GM18498 (cell line): ENCODE data around the gene NRM.
A peak's percentile ranks its signal among the peaks of the same experiment; 100 is the strongest.
"Not testable (repeated sequence)": the region's sequence is repeated elsewhere in the genome, so short reads cannot be mapped to it uniquely, and the experiment has no call there.

Experiments used
- ATAC-seq: cut with Tn5 transposase; IDR thresholded peaks from one replicate; pipeline ENCODE4 v1.9.1; 2021; ENCODE audit warnings: mild to moderate bottlenecking, moderate library complexity; ENCODE audit not compliant: unreplicated experiment

Gene NRM, protein sequence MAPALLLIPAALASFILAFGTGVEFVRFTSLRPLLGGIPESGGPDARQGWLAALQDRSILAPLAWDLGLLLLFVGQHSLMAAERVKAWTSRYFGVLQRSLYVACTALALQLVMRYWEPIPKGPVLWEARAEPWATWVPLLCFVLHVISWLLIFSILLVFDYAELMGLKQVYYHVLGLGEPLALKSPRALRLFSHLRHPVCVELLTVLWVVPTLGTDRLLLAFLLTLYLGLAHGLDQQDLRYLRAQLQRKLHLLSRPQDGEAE

DNA sequence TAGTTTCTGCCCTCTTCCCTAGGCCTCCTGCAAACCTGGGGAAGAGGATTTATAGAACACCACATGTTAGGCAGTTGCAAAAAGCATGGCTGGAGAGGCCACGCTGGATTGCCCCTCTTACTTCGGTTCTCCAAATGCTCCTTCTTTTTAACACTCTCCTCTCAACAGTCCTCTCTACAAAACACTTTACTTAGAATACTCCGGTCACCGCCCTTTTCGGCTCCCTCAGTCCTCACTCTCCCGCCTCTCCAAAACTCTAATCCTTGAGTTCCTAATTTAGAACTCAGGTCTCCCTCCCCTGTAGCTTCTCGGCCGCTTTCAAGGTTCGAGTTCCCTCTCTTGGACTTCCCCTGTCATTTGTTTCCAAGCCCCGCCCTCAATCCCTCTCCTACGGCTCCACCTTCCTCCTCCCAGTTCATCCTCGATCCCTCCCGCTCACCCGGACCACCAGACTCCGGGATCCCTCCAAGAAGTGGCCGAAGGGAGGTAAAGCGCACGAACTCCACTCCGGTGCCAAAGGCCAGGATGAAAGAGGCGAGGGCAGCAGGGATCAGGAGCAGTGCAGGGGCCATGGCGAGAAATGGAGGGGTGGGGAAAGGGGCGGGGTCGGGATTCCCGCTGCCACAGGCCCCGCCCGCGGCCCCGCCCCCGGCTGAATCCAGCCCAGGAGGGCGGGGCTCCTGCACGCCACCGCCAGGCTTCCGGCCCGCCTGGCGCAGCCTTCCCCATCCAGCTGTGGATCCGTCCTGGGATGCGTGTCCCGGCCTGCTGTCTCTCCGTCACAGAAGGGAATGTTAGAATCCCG, at the start of gene NRM:
TSS of gene NRM (minus strand) at position 582 of the 805 bp plus-strand sequence. CDS start at position 572, 10 bp downstream.
- peak; percentile 32 for ATAC-seq

DNA sequence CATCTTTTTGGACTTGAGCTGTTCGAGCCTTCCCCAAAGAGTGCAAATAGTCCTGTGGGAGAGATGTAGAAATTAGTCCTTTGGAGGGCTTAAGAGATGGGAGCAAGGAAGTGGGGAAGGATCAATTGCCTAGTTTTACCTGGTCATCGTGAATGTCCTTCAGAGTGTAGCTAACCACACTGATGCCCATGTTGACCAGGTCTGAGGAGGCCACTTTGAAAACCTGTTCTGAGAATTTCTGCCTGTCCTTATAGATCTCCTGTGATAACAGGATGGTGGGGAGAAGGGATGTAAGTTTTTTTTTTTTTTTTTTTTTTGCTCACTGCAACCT, 49.7 kb upstream of the NRM start:
- no peak for ATAC-seq

DNA sequence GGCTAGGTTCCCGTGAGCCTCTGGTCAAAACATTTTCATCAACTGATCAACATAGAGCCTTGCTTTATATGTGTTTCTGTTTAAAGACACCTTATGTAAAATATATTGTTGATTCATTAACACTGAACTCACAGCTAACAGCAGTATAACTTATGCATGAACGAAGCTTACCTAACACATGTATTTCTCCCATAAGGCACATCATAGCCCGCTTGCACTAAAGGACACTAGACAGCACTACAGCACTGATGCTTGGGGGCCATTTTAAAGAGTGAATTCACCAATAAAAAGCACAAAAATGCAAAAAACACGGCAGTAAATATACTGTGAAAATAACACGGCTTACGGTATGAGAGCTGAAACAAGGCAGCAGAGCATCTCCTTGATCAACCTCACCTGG, 47.7 kb upstream of the NRM start:
- no peak for ATAC-seq

DNA sequence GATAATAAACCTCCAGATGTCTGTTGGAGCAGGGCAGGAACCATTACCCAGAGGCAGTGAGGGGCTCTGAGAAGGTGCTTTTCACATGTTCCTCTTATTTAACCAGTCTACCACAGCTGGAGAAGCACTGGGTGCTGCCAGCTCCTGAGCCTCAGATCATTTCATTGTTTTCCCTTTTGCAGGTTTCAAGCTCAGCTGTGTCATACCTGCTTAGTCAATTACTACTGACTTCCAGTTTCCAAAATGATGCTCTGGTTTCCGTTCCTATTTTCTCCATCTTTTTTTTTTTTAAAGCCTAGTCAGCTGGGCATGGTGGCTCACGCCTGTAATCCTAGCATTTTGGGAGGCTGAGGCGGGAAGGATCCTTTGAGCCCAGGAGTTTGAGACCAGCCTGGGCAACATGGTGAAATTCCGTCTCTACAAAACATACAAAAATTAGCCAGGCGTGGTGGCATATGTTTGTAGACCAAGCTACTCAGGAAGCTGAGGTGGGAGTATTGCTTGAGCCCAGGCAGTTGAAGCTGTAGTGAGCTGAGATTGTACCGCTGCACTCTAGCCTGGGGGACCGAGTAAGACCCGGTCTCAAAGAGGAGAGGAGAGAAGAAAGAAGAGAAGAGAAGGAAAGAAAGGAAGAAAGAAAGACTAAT, 45.0 kb upstream of the NRM start:
- no peak for ATAC-seq

DNA sequence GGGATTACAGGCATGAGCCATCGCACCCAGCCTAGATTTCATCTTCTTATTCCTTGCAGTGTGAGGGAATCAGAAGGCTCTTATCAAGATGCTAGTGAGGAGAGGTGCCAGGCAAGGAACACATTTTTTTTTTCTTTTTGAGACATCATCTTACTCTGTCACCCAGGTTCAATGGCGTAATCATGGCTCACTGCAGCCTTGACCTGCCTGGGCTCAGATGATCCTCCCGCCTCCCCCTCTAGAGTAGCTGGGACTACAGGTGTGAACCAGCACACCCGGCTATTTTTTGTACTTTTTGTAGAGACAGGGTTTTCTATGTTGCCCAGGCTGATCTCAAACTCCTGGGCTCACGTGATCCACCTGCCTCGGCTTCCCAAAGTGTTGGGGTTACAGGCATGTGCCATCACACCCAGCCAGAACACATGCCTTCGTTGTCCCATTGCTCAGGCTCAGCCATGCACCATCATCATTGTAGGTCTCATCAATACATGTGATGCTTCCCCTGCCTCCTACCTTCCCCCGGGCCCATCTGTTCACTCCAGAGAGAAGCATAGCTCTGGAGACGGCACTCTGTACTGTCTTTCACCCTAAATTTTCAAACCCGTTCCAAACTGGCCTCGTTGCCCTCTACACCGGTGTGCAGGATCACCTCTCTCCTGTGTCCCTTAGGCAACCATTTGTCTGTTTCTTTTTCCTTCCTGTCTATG, 41.6 kb upstream of the NRM start:
- ATAC-seq, result no peak

DNA sequence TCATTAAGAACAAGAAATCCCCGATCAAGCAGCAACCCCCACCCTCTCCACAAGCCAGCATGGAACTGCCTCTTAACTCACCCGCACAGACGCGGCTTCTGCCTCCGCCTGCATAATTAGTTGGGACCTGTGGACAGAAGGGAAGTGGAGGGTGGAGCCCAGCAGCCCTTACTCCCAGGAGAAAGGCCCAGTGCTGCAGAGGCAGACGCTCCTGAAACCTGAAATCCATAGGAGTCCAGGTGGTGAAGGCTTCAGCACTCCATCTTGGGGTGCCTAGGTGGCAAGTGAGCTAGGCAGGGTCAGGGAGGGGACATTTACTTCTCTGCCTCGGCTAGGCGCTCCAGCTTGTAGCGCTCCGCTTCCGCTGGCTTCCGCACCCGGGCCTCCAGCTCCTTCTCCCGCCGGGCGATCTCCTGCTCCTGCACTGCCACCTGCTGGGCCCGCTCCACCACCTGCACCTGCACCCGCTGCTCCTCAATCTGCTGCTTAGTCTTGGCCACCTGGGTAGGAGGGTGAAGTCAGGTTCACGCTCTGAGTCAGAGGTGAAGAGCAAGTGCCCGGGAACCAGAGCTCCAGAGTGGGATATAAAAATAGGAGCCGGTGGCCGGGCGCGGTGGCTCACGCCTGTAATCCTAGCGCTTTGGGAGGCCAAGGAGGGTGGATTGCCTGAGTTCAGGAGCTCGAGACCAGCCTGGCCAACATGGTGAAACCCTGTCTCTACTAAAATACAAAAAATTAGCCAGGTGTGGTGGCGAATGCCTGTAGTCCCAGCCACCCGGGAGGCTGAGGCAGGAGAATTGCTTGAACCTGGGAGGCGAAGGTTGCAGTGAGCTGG, 40.0 kb upstream of the NRM start:
- ATAC-seq, result peak; percentile 53

DNA sequence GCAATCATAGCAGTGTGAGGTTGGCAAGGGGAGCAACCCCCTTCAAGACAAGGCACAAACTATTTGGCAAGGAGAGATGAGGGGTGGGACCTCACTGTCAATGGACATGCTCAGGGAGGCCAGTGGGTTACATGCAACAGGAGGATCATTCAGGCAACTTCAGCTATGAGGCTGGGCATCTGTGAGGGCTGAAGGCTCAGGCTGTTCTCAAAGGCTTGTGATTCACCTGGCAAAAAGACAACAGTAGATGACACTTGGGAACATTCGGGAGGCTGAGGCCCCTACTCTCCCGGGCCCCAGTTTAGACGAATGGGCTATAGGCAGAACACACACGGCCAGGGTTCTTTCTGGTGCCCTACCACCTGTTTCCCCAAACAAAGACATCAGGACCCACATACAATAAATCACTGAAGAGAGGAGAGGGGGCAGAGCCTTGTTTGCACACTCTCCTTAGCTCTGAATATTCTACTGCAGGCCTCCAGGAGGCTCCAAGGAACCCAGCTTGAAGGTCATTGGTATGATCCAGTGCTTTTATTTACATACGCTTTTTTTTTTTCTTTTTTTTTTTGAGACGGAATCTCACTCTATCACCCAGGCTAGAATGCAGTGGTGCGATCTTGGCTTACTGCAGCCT, 37.3 kb upstream of the NRM start:
- ATAC-seq, result no peak

DNA sequence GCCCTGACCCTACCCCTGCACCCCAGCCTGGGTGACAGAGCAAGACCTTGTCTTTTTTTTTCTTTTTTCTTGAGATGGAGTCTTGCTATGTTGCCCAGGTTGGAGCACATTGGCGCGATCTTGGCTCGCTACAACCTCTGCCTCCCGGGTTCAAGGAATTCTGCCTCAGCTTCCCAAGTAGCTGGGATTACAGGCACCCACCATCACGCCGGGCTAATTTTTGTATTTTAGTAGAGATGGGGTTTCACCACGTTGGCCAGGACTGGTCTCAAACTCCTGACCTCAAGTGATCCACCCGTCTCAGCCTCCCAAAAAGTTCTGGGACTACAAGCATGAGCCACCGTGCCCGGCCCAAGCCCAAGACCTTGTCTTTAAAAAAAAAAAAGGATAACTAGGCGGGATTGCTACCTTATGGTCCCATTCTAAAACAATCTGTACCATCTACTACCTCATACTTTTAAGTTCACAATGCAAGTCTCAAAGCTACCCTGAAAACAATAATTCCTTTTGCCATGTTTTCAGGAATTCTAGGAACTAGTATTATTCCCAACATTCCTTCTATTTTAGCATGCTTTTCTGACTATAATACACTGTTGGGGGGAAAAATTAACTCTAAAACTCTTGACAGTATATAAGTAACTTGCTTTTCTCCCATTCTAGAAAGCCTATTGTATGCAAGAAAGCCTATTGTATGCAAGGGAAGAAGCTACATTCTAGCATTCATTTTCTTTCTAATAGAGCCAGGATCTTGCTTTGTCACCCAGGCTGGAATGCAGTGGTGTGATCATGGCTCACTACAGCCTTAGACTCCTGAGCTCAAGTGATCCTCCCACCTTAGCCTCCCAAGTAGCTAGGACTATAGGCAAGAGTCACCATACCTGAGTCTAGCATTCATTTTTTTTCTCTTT, 36.0 kb upstream of the NRM start:
- ATAC-seq, result no peak

DNA sequence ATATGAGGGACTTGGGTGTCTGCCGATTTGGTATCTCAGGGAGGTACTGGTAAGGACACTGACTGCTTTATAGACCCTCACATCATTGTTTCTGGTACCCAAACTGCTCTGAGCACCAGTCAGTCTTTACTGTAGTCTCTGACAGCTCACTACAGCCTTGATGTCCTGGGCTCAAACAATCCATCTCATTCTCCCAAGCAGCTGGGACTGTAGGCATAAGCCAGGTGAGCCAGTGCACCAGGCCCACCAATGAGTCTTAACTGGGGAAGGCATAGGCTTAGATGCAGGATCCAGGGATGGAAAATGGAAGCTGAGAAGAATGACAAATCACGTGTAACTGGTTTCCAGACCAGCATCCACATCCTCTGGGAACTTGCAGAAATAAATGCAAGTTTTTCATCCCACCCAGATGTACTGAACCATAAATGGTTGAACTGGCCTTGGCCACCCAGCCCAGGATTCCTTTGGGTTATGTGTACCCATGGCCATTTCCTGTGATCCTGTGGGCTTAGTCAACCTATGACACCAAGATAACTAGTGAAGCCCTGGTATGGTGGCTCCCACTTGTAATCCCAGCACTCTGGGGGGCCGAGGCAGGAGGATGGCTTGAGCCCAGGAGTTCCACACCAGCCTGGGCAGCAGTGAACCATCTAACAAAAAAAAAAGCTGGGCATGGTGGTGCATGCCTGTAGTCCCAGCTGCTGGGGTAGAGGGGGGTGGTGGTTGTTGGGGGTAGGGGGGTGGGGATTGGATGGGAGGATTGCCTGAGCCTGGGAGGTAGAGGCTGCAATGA, 35.1 kb upstream of the NRM start:
- ATAC-seq, result no peak

DNA sequence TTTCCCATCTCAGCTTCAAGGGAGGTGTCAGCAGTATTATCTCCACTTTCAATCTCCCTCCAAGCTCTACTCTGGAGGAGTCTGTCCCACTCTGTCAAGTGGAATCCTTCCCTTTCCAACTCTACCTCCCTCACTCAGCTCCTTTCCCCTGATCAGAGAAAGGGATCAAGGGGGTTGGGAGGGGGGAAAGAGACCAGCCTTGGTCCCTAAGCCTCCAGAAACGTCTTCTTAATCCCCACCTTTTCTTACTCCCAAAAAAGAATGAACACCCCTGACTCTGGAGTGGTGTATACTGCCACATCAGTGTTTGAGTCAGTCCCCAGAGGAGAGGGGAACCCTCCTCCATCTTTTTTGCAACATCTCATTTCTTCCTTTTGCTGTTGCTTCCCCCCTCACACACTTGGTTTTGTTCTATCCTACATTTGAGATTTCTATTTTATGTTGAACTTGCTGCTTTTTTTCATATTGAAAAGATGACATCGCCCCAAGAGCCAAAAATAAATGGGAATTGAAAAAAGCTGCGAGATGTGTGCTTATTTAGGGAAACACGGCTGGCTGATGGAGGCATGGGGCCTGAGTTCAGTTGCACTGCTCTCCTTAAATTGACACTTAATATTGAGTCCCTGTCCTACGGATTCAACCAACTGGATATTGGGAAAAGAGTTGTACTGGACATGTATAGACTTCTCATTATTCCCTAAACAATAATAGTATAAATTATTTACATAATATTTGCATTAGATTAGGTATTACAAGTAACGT, 34.3 kb upstream of the NRM start:
- ATAC-seq, result no peak

DNA sequence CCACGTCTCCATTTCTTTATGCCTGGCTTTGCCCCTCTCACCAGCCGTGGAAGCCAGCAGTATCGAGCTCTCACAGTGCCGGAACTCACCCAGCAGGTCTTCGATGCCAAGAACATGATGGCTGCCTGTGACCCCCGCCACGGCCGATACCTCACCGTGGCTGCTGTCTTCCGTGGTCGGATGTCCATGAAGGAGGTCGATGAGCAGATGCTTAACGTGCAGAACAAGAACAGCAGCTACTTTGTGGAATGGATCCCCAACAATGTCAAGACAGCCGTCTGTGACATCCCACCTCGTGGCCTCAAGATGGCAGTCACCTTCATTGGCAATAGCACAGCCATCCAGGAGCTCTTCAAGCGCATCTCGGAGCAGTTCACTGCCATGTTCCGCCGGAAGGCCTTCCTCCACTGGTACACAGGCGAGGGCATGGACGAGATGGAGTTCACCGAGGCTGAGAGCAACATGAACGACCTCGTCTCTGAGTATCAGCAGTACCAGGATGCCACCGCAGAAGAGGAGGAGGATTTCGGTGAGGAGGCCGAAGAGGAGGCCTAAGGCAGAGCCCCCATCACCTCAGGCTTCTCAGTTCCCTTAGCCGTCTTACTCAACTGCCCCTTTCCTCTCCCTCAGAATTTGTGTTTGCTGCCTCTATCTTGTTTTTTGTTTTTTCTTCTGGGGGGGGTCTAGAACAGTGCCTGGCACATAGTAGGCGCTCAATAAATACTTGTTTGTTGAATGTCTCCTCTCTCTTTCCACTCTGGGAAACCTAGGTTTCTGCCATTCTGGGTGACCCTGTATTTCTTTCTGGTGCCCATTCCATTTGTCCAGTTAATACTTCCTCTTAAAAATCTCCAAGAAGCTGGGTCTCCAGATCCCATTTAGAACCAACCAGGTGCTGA, 33.3 kb upstream of the NRM start:
- not testable (repeated sequence) for ATAC-seq

DNA sequence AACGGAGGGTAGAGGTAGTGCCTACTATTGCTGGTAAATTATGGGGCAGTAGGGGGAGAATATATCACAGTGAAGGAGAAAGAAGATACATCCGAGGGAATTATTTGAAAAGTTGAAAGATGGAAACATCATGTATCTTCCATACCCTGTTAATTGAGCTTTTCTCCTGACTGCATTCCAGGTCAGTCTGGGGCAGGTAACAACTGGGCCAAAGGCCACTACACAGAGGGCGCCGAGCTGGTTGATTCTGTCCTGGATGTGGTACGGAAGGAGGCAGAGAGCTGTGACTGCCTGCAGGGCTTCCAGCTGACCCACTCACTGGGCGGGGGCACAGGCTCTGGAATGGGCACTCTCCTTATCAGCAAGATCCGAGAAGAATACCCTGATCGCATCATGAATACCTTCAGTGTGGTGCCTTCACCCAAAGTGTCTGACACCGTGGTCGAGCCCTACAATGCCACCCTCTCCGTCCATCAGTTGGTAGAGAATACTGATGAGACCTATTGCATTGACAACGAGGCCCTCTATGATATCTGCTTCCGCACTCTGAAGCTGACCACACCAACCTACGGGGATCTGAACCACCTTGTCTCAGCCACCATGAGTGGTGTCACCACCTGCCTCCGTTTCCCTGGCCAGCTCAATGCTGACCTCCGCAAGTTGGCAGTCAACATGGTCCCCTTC, 32.5 kb upstream of the NRM start:
- not testable (repeated sequence) for ATAC-seq

DNA sequence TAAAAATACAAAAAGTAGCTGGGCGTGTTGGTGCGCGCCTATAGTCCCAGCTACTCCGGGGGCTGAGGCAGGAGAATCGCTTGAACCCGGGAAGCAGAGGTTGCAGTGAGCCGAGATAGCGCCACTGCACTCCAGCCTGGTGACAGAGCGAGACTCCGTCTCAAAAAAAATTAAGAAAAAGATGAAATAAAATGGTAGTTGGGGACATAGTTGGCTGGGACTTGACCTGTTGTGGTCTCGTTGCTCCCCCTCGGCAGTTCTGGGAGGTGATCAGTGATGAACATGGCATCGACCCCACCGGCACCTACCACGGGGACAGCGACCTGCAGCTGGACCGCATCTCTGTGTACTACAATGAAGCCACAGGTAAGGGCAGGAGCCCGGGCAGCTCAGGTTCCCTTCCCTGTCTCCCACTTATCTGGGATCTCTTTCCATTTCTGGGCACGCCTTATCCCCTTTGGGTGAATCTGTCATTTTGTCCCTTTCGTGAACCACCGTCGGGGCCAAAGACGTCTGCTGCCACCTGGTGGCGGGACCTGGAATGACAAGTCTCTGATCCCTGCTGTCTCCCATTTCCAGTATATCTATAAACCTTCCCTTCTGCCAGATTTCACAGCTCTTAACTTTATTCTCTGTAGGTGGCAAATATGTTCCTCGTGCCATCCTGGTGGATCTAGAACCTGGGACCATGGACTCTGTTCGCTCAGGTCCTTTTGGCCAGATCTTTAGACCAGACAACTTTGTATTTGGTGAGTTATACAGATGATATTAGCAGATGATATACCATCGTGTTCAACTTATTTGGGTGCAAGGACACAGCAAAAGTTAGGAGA, 31.7 kb upstream of the NRM start:
- no peak for ATAC-seq

DNA sequence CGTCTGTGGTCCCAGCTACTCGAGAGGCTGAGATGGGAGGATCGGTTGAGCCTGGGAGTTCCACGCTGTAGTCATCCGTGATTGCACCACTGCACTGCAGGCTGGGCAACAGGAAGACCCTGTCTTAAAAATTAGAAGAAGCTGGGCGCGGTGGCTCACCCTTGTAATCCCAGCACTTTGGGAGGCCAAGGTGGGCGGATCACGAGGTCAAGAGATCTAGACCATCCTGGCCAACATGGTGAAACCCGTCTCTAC, 31.2 kb upstream of the NRM start:
- ATAC-seq, result not testable (repeated sequence)
